SK-N-SH (cell line): ENCODE data around the gene TM9SF3. TPM values are rescaled to one million over a fixed set of nuclear protein-coding genes. Genes with fewer than 3 reads are reported as not detected.
"Not testable (repeated sequence)": the region's sequence is repeated elsewhere in the genome, so short reads cannot be mapped to it uniquely, and the experiment has no call there.

Experiments used
- CTCF ChIA-PET: fragments of 300-600, 350-600 bp; formaldehyde crosslinking; extraction: SDS; loops from one replicate; lab custom pipeline; 2021; lab: Yijun Ruan, JAX
- POLR2A ChIA-PET: fragments of 350-600 bp; sonication (Branson Sonifier 250); formaldehyde crosslinking; extraction: SDS; loops from one replicate; lab custom pipeline; 2020; ENCODE audit warnings: antibody characterized with exemption, inconsistent platforms; lab: Yijun Ruan, JAX
- DNase-seq: peaks from one replicate; pipeline ENCODE4 v3.0.0; 2012
- H2AFZ ChIP-seq: fragments of 200-600 bp; sonication (generic); 2 replicates; pipeline ENCODE4 v1.8.1; 2016; ENCODE audit warnings: antibody characterized with exemption, mild to moderate bottlenecking, low read depth
- H3F3A ChIP-seq: fragments of 200-600 bp; sonication (generic); replicated peaks from 2 replicates; pipeline ENCODE3; 2016; ENCODE audit warnings: antibody characterized with exemption, mild to moderate bottlenecking; ENCODE audit not compliant: insufficient read depth
- H3K27ac ChIP-seq, 2 experiments: fragments of 200-500 bp in 1 of 2; fragments of 200-600 bp in 1 of 2; sonication (Bioruptor generic) in 1 of 2; sonication (generic), shearing (Covaris generic) in 1 of 2; 2 replicates each; pipeline versions ENCODE4 v1.5.1 to v1.6.1; 2014 to 2016; ENCODE audit warnings: low read depth in 2 of 2, inconsistent platforms in 1 of 2, low read length in 1 of 2, mild to moderate bottlenecking in 1 of 2, mixed read lengths in 1 of 2
- H3K27me3 ChIP-seq: fragments of 200-600 bp; sonication (generic), shearing (Covaris generic); 2 replicates; pipeline ENCODE4 v1.6.1; 2016; ENCODE audit warnings: mixed run types; ENCODE audit not compliant: insufficient read depth
- H3K36me3 ChIP-seq, 2 experiments: fragments of 200-500 bp in 1 of 2; fragments of 200-600 bp in 1 of 2; sonication (Bioruptor generic) in 1 of 2; sonication (generic) in 1 of 2; replicated peaks in 1 of 2; 2 replicates each; pipeline versions ENCODE3 to v1.5.1; 2014 to 2016; ENCODE audit warnings: low read length in 1 of 2, mild to moderate bottlenecking in 1 of 2; ENCODE audit not compliant: insufficient read depth in 2 of 2, control insufficient read depth in 1 of 2
- H3K4me1 ChIP-seq, 2 experiments: fragments of 200-500 bp in 1 of 2; fragments of 200-600 bp in 1 of 2; sonication (Bioruptor generic) in 1 of 2; sonication (generic), shearing (Covaris generic) in 1 of 2; 2 replicates each; pipeline versions ENCODE4 v1.5.1 to v1.6.1; 2014 to 2016; ENCODE audit warnings: low read depth in 1 of 2, low read length in 1 of 2, mixed run types in 1 of 2; ENCODE audit not compliant: insufficient read depth in 2 of 2, control insufficient read depth in 1 of 2
- H3K4me2 ChIP-seq: fragments of 200-600 bp; sonication (generic), shearing (Covaris generic); 2 replicates; pipeline ENCODE4 v1.6.1; 2017; ENCODE audit warnings: mixed run types
- H3K4me3 ChIP-seq, 2 experiments: fragments of 200-500 bp in 1 of 2; fragments of 200-600 bp in 1 of 2; sonication (Bioruptor generic) in 1 of 2; sonication (generic), shearing (Covaris generic) in 1 of 2; 2 replicates each; pipeline versions ENCODE4 v1.5.1 to v1.8.1; 2014 to 2016; ENCODE audit warnings: low read depth in 2 of 2, inconsistent platforms in 1 of 2, low read length in 1 of 2, mild to moderate bottlenecking in 1 of 2, mixed read lengths in 1 of 2, moderate library complexity in 1 of 2
- H3K79me2 ChIP-seq: fragments of 200-600 bp; sonication (generic); 2 replicates; pipeline ENCODE4 v1.8.1; 2017; ENCODE audit warnings: mild to moderate bottlenecking; ENCODE audit not compliant: insufficient read depth
- H3K9ac ChIP-seq: fragments of 200-600 bp; sonication (generic); 2 replicates; pipeline ENCODE4 v1.6.1; 2017; ENCODE audit warnings: mixed run types
- H3K9me2 ChIP-seq: fragments of 200-600 bp; sonication (generic); 2 replicates; pipeline ENCODE4 v1.6.1; 2017; ENCODE audit warnings: mixed run types
- H3K9me3 ChIP-seq: fragments of 200-600 bp; sonication (generic); 2 replicates; pipeline ENCODE4 v1.6.1; 2017; ENCODE audit warnings: mixed run types, mild to moderate bottlenecking, moderate library complexity
- H4K20me1 ChIP-seq: fragments of 200-600 bp; sonication (generic); 2 replicates; pipeline ENCODE4 v1.6.1; 2017; ENCODE audit warnings: mild to moderate bottlenecking, mixed run types; ENCODE audit not compliant: insufficient read depth
- FOSL2 ChIP-seq: IDR thresholded peaks from 2 replicates; pipeline ENCODE4 v1.4.0; 2012; ENCODE audit warnings: low read depth, mild to moderate bottlenecking, moderate library complexity, borderline replicate concordance
- RFX5 ChIP-seq: IDR thresholded peaks from 2 replicates; pipeline ENCODE4 v1.6.1; 2012; ENCODE audit warnings: mild to moderate bottlenecking, improper control_type of control experiment, low read length
- TAF1 ChIP-seq: IDR thresholded peaks from 2 replicates; pipeline ENCODE4 v1.6.1; 2012; ENCODE audit warnings: low read depth, mild to moderate bottlenecking, low read length, moderate library complexity, borderline replicate concordance
- YY1 ChIP-seq: IDR thresholded peaks from 2 replicates; pipeline ENCODE4 v1.4.0; 2012; ENCODE audit warnings: low read depth, mild to moderate bottlenecking
- WGBS: methylation state at CpG from one replicate; pipeline ENCODE4 v1.1.6; 2017; ENCODE audit warnings: low lambda C conversion rate; 5-methylcytosine and 5-hydroxymethylcytosine counted together
- polyA plus RNA-seq, 3 experiments: library from polyadenylated mRNA; depleted of rRNA; stranded (reverse); fragments of >200 nt; gene quantifications; 2 replicates each; pipeline ENCODE4 v1.2.3, GENCODE V29; 2012
- TF ChIP-seq, protein P1 (sequence below): fragments of 150-350 bp; IDR thresholded peaks from 2 replicates; pipeline ENCODE4 v1.6.1; 2016; ENCODE audit warnings: mild to moderate bottlenecking, low read depth, low read length
- TF ChIP-seq, protein P2 (sequence below): IDR thresholded peaks from 2 replicates; pipeline ENCODE4 v1.4.0; 2012; ENCODE audit warnings: low read depth
- TF ChIP-seq, protein P3 (sequence below): IDR thresholded peaks from 2 replicates; pipeline ENCODE4; 2012

Gene TM9SF3
- polyA plus RNA-seq, 1 of the 3 experiments (the other 2 are of a cell fraction) = 24.9 TPM

DNA sequence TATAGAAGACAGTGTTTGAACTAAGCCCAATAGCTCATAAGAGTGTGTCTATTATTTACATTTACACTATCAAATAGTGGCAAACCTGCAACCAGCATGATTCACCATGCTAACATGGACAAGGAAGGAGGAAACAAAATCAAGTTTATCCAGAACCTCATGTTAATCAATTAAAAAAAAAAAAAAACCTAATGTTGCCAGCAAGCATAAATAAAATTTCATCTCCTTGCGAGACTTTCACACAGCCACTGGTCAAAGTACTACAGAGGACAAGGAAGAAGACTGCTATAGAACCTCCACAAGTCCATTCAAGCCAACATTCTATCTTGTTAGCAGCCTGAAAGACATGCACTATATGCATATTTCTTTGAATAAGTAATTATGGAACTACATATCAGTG lies 9.7 kb downstream of the TM9SF3 start (continued):
- TF ChIP-seq FOSL2 (no peak), RFX5 (no peak), YY1 (no peak)
- TF ChIP-seq, protein P1, sequence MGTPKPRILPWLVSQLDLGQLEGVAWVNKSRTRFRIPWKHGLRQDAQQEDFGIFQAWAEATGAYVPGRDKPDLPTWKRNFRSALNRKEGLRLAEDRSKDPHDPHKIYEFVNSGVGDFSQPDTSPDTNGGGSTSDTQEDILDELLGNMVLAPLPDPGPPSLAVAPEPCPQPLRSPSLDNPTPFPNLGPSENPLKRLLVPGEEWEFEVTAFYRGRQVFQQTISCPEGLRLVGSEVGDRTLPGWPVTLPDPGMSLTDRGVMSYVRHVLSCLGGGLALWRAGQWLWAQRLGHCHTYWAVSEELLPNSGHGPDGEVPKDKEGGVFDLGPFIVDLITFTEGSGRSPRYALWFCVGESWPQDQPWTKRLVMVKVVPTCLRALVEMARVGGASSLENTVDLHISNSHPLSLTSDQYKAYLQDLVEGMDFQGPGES = no peak
- TF ChIP-seq, protein P2, sequence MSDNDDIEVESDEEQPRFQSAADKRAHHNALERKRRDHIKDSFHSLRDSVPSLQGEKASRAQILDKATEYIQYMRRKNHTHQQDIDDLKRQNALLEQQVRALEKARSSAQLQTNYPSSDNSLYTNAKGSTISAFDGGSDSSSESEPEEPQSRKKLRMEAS = no peak
- TF ChIP-seq, all 33 proteins: peak for 0

DNA sequence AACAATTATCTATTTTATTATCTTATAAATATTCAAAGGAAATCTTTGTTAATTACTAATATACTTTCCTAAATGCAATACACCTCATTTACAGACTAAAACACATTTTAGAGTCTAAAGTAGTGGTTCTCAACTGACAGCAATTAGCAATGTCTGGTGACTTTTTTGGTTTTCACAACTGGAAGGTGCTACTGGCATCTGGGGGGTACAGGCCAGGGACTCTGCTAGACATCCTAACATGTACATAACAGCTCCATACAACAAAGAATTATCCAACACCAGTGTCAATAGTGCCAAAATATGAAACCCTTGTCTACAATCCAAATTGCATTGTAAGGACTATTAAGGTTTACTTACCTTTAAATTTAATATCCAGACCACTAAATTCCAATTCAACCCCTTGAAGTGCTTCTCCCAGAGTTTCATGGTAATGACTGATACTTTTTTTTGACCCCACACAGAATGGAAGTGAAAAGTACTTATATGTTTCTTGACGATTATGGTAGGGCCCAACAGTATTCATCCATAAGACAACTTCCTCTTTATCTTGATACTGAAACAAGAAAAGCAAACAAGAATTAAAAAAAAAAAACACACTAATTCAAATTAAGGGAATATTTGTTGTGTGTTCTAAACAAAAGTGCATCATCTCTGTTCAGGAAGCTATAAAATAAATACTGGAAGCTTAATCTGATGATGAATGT lies 10.4 kb downstream of the TM9SF3 start:
- 96% methylated on average over 1 of the region's 1 CpG for WGBS
- peaks cover 98% of the 10 kb centered on the region for H4K20me1 ChIP-seq
- peaks cover 25 to 28% of the 10 kb centered on the region in 2 experiments for H3K36me3 ChIP-seq
- no peak overlapping the region for H3K9ac ChIP-seq
- peaks cover 0 to 2% of the 10 kb centered on the region in 2 experiments; a peak in 2 of 4 replicates for H3K4me1 ChIP-seq
- no peak for TF ChIP-seq YY1
- TF ChIP-seq, protein P3, sequence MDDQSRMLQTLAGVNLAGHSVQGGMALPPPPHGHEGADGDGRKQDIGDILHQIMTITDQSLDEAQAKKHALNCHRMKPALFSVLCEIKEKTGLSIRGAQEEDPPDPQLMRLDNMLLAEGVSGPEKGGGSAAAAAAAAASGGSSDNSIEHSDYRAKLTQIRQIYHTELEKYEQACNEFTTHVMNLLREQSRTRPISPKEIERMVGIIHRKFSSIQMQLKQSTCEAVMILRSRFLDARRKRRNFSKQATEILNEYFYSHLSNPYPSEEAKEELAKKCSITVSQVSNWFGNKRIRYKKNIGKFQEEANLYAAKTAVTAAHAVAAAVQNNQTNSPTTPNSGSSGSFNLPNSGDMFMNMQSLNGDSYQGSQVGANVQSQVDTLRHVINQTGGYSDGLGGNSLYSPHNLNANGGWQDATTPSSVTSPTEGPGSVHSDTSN = no peak
- TF ChIP-seq TAF1 = no peak
- ChIA-PET POLR2A (no interaction called here), CTCF (interaction anchor here (0.6 to 0.8 kb wide), 2 partner anchors 65 to 660 kb away, joined by 3 read pairs; no protein-coding TSS in a partner anchor)
- H3K9me2 ChIP-seq = no peaks in the 10 kb centered on the region
- H3K27ac ChIP-seq = no peak overlapping the region
- H3K4me3 ChIP-seq = no peak overlapping the region
- no peak overlapping the region for H2AFZ ChIP-seq
- no peaks in the 10 kb centered on the region for H3K9me3 ChIP-seq
- no peak for DNase-seq
- peaks cover under 1% of the 10 kb centered on the region for H3F3A ChIP-seq
- H3K27me3 ChIP-seq = no peaks in the 10 kb centered on the region
- H3K79me2 ChIP-seq = peaks cover 100% of the 10 kb centered on the region
- H3K4me2 ChIP-seq = no peak overlapping the region

DNA sequence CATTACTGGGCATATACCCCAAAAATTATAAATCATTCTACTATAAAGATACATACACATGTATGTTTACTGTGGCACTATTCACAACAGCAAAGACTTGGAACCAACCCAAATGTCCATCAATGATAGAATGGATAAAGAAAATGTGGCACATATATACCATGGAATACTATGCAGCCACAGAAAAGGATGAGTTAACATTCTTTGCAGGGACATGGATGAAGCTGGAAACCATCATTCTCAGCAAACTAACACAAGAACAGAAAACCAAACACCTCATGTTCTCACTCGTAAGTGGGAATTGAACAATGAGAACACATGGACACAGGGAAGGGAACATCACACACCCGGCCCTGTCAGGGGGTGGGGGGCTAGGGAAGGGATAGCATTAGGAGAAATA lies 12.2 kb downstream of the TM9SF3 start:
- H3K4me2 ChIP-seq, H3K9me2 ChIP-seq, H3K4me1 ChIP-seq, H3K27me3 ChIP-seq, H2AFZ ChIP-seq, H3K9me3 ChIP-seq, DNase-seq, POLR2A ChIA-PET, H3K27ac ChIP-seq, H3K9ac ChIP-seq, H3K4me3 ChIP-seq, H3F3A ChIP-seq: not testable (repeated sequence)
- peaks cover 27 to 28% of the 10 kb centered on the region in 2 experiments for H3K36me3 ChIP-seq
- peaks cover 100% of the 10 kb centered on the region for H3K79me2 ChIP-seq
- WGBS = 100% methylated on average over 2 of the region's 2 CpGs
- CTCF ChIA-PET = interaction anchor here (1.5 kb wide), 1 partner anchor 19 kb away, joined by 4 read pairs; no protein-coding TSS in a partner anchor
- H4K20me1 ChIP-seq = peaks cover 98% of the 10 kb centered on the region
